Uterus (tissue), 4 donors: ENCODE measurements around the gene TMEM250. TPM values are rescaled to one million over a fixed set of nuclear protein-coding genes. Genes with fewer than 3 reads are reported as not detected.
"Not testable (repeated sequence)": the region's sequence is repeated elsewhere in the genome, so short reads cannot be mapped to it uniquely, and the experiment has no call there.

Source experiments
- DNase-seq, 2 donors: peaks; one replicate each; pipeline ENCODE4 v3.0.0-alpha.2; 2019 to 2020
- H3K27ac ChIP-seq, 2 donors: fragments of 200-600 bp; sonication (generic); 1 replicate in 1 of 2; 2 replicates in 1 of 2; pipeline ENCODE4 v1.5.1; 2016 to 2018
- H3K27me3 ChIP-seq, 2 donors: fragments of 200-600 bp; sonication (generic); one replicate each; pipeline ENCODE4 v1.5.1; 2018 to 2019; ENCODE audit warnings: control low read depth in 1 of 2
- H3K36me3 ChIP-seq, 2 donors: fragments of 200-600 bp; sonication (generic); one replicate each; pipeline ENCODE4 v1.5.1; 2019; ENCODE audit warnings: control low read depth in 1 of 2
- H3K4me1 ChIP-seq, 2 donors: fragments of 200-600 bp; sonication (generic); one replicate each; pipeline ENCODE4 v1.5.1; 2018 to 2019; ENCODE audit warnings: control low read depth in 1 of 2
- H3K4me3 ChIP-seq, 2 donors: fragments of 200-600 bp; sonication (generic); 1 replicate in 1 of 2; 2 replicates in 1 of 2; pipeline ENCODE4 v1.5.1; 2018 to 2019; ENCODE audit warnings: mild to moderate bottlenecking in 1 of 2
- H3K9me3 ChIP-seq, 2 donors: fragments of 200-600 bp; sonication (generic); one replicate each; pipeline ENCODE4 v1.5.1; 2019; ENCODE audit warnings: control low read depth in 1 of 2
- CTCF ChIP-seq, 4 experiments: fragments of 200-600 bp in 2 of 4; fragments of 450-650 bp in 2 of 4; sonication (generic) in 2 of 4; IDR thresholded peaks; one replicate each; pipeline ENCODE4 v1.5.1; 2016 to 2019; ENCODE audit warnings: antibody characterized with exemption in 4 of 4, mild to moderate bottlenecking in 2 of 4, moderate library complexity in 1 of 4
- POLR2A ChIP-seq, 2 donors: fragments of 450-650 bp; IDR thresholded peaks; one replicate each; pipeline ENCODE4 v1.6.1; 2016; ENCODE audit warnings: antibody characterized with exemption in 2 of 2, mild to moderate bottlenecking in 1 of 2, moderate library complexity in 1 of 2
- intact Hi-C: fragments of 100-400 bp; cut with DNase I; formaldehyde crosslinking; loops from one replicate; pipeline ENCODE4 v1.15.1; 2023; ENCODE audit warnings: low total_unique reads
- total RNA-seq, 4 donors: library from RNA; depleted of rRNA in 3 of 4; stranded (reverse); fragments of >200 nt in 3 of 4; gene quantifications; one replicate each; pipeline versions ENCODE4 v1.1.0 to v1.2.4, GENCODE V29; 2014 to 2023
- donor health status: DM: yes; HTN: yes; CAD: no.

Gene TMEM250
- total RNA-seq, 4 donors from 2014 or later: 14.7 to 42.0 (median 28.0) TPM

- TF ChIP-seq CTCF (IDR thresholded peaks at IDR 0.05) (no peak), POLR2A (IDR thresholded peaks at IDR 0.05) (no peak)
- H3K9me3 ChIP-seq: no peaks in the 10 kb centered on the region
- intact Hi-C loops: no loop called here
Observed at GRCh38 chr9:136104488-136104800, 14.2 kb downstream of the TMEM250 start.

GRCh38 chr9:136103651-136104487 is 14.8 kb downstream of the TMEM250 start:
- no peaks in the 10 kb centered on the region for H3K9me3 ChIP-seq
- no peaks in the 10 kb centered on the region for H3K27me3 ChIP-seq
- DNase-seq: no peak
- no peak overlapping the region for H3K27ac ChIP-seq
- H3K4me3 ChIP-seq: no peak overlapping the region
- intact Hi-C loops: no loop called here
- H3K4me1 ChIP-seq: peaks cover 0 to 7% of the 10 kb centered on the region in 2 donors
- H3K36me3 ChIP-seq: no peaks in the 10 kb centered on the region
- no peak for TF ChIP-seq POLR2A (IDR thresholded peaks at IDR 0.05)
- no peak for TF ChIP-seq CTCF (IDR thresholded peaks at IDR 0.05)

More at GRCh38 chr9:136104488-136104800, 14.2 kb downstream of the TMEM250 start:
- no peaks in the 10 kb centered on the region for H3K27me3 ChIP-seq
- H3K4me3 ChIP-seq: no peak overlapping the region
- H3K4me1 ChIP-seq: peaks cover 0 to 8% of the 10 kb centered on the region in 2 donors
- no peak overlapping the region for H3K27ac ChIP-seq
- H3K36me3 ChIP-seq: no peaks in the 10 kb centered on the region
- DNase-seq: no peak

- DNase-seq, H3K27ac ChIP-seq, H3K4me3 ChIP-seq, H3K4me1 ChIP-seq, intact Hi-C loops, H3K9me3 ChIP-seq, H3K27me3 ChIP-seq, H3K36me3 ChIP-seq: not testable (repeated sequence)
Observed at GRCh38 chr9:136101615-136102074, 17.0 kb downstream of the TMEM250 start.

GRCh38 chr9:136100700-136101614 is 17.7 kb downstream of the TMEM250 start:
- peaks cover 0 to 8% of the 10 kb centered on the region in 2 donors for H3K4me1 ChIP-seq
- TF ChIP-seq CTCF (IDR thresholded peaks at IDR 0.05) (no peak), POLR2A (IDR thresholded peaks at IDR 0.05) (no peak)
- no peak overlapping the region for H3K27ac ChIP-seq
- H3K9me3 ChIP-seq: no peaks in the 10 kb centered on the region
- no peak overlapping the region for H3K4me3 ChIP-seq
- DNase-seq: no peak
- intact Hi-C loops: no loop called here
- no peaks in the 10 kb centered on the region for H3K36me3 ChIP-seq
- H3K27me3 ChIP-seq: no peaks in the 10 kb centered on the region

- Histone ChIP-seq H3K36me3 (no peaks in the 10 kb centered on the region), H3K4me1 (peaks cover 0 to 5% of the 10 kb centered on the region in 2 donors), H3K9me3 (no peaks in the 10 kb centered on the region), H3K4me3 (no peak overlapping the region), H3K27ac (no peak overlapping the region), H3K27me3 (no peaks in the 10 kb centered on the region)
- intact Hi-C loops: no loop called here
- TF ChIP-seq CTCF (IDR thresholded peaks at IDR 0.05): no peak
- no peak for TF ChIP-seq POLR2A (IDR thresholded peaks at IDR 0.05)
- no peak for DNase-seq
Observed at GRCh38 chr9:136099542-136099941, 19.1 kb downstream of the TMEM250 start.
